Psoas muscle (tissue), 8 donors: Measurements from ENCODE around the gene LIN52. TPM values are rescaled to one million over a fixed set of nuclear protein-coding genes. Genes with fewer than 3 reads are reported as not detected.

ENCODE experiments used
- ATAC-seq, 4 donors: fragments of 200-7000 bp; cut with Tn5 transposase; one replicate each; pipeline ENCODE4 v1.9.1; 2020; ENCODE audit warnings: moderate library complexity in 3 of 4, mild to moderate bottlenecking in 2 of 4
- DNase-seq, 2 donors: peaks; one replicate each; pipeline ENCODE4 v3.0.0-alpha.2; 2020
- H3K27ac ChIP-seq: fragments of 200-600 bp; one replicate; pipeline ENCODE4 v1.8.0; 2022
- H3K27me3 ChIP-seq, 3 donors: fragments of 200-600 bp in 1 of 3; one replicate each; pipeline versions ENCODE4 v1.6.1 to v1.8.0; 2013 to 2022; ENCODE audit warnings: low read length in 2 of 3, mild to moderate bottlenecking in 2 of 3, moderate library complexity in 1 of 3; ENCODE audit not compliant: insufficient read depth in 3 of 3
- H3K36me3 ChIP-seq, 2 donors: fragments of 200-600 bp in 1 of 2; one replicate each; pipeline versions ENCODE4 v1.6.1 to v1.8.0; 2013 to 2022; ENCODE audit warnings: low read depth in 1 of 2, mild to moderate bottlenecking in 1 of 2, moderate library complexity in 1 of 2; ENCODE audit not compliant: insufficient read depth in 1 of 2
- H3K4me1 ChIP-seq: fragments of 200-600 bp; one replicate; pipeline ENCODE4 v1.8.0; 2022
- H3K4me3 ChIP-seq: fragments of 200-600 bp; one replicate; pipeline ENCODE4 v1.8.0; 2022; ENCODE audit warnings: mild to moderate bottlenecking
- H3K9me3 ChIP-seq: fragments of 200-600 bp; one replicate; pipeline ENCODE4 v1.8.0; 2022
- WGBS, 3 donors: extraction: QIAGEN DNeasy Blood & Tissue Kit; methylation state at CpG; one replicate each; pipeline versions ENCODE4 v1.1.6 to v1.1.7; 2013; 5-methylcytosine and 5-hydroxymethylcytosine counted together
- intact Hi-C, 2 donors: fragments of 100-400 bp; cut with DNase I; formaldehyde crosslinking; loops; one replicate each; pipeline versions ENCODE4 v1.11.0 to v1.14.2; 2022
- polyA plus RNA-seq, 3 donors: library from polyadenylated mRNA; stranded (reverse); fragments of 200-250 nt; gene quantifications; one replicate each; pipeline ENCODE4 v1.2.3, GENCODE V29; 2013
- total RNA-seq, 4 donors: library from RNA; stranded (reverse); fragmentation: NEBNext Ultra II Directional in 2 of 4; extraction: Animal tissue kit (Norgen Biotek cat#: 25700) in 2 of 4; gene quantifications; one replicate each; pipeline versions ENCODE4 v1.2.1 to v1.2.4, GENCODE V29; 2021 to 2023
- TF ChIP-seq, protein P1 (sequence below): fragments of 200-600 bp; IDR thresholded peaks from one replicate; pipeline ENCODE4 v1.8.0; 2022; ENCODE audit warnings: antibody characterized with exemption
- donor health status: healthy with polysubstance abuse.
- donor health status: DM: no; HTN: no; CAD: no; lungs with moderate emphysema.
- donor health status: Bipolar disorder and iron deficiency.
- donor health status: healthy.
- donor health status: DM: yes; HTN: yes; CAD: no.
- donor health status: DM: no; HTN: no; CAD: no.
- donor health status: DM: no; HTN: no; CAD: no.
- donor health status: DM: yes; HTN: yes; CAD: no.

LIN52 gene
- total and polyA plus RNA-seq, 7 donors, result 1.7 to 8.6 (median 3.5) TPM

DNA sequence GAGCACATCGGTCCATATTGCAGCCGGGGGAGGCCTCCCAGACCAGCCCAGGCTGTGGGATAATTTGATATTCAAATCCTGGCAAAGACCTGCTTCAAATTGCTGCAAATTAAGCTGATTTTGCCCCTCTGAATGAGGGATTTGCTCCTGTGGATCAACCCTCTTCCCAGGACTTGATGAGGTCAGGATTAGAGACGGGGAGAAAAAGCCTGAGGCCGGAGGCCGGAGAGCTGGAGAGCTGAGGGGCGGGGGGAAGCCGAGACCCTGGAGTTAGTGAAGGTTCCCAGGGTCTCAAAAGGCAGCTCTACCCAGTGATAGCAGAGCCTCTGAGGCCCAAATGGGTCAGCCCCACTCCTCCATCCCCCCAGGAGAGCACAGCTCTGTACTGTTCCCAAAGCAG is 137.0 kb downstream of the LIN52 start:
- H3K27me3 ChIP-seq, result peaks cover 0 to 23% (median 0%) of the 10 kb centered on the region in 3 donors
- H3K9me3 ChIP-seq, result no peaks in the 10 kb centered on the region
- ATAC-seq (no peak), DNase-seq (no peak)
- TF ChIP-seq, protein P1, sequence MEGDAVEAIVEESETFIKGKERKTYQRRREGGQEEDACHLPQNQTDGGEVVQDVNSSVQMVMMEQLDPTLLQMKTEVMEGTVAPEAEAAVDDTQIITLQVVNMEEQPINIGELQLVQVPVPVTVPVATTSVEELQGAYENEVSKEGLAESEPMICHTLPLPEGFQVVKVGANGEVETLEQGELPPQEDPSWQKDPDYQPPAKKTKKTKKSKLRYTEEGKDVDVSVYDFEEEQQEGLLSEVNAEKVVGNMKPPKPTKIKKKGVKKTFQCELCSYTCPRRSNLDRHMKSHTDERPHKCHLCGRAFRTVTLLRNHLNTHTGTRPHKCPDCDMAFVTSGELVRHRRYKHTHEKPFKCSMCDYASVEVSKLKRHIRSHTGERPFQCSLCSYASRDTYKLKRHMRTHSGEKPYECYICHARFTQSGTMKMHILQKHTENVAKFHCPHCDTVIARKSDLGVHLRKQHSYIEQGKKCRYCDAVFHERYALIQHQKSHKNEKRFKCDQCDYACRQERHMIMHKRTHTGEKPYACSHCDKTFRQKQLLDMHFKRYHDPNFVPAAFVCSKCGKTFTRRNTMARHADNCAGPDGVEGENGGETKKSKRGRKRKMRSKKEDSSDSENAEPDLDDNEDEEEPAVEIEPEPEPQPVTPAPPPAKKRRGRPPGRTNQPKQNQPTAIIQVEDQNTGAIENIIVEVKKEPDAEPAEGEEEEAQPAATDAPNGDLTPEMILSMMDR, result no peak
- H3K36me3 ChIP-seq, result no peaks in the 10 kb centered on the region
- intact Hi-C loops, result no loop called here
- H3K4me3 ChIP-seq, result no peak overlapping the region
- H3K4me1 ChIP-seq, result no peaks in the 10 kb centered on the region
- WGBS, 3 donors, result 90% methylated on average over 7 of the region's 7 CpGs
- H3K27ac ChIP-seq, result no peak overlapping the region

DNA sequence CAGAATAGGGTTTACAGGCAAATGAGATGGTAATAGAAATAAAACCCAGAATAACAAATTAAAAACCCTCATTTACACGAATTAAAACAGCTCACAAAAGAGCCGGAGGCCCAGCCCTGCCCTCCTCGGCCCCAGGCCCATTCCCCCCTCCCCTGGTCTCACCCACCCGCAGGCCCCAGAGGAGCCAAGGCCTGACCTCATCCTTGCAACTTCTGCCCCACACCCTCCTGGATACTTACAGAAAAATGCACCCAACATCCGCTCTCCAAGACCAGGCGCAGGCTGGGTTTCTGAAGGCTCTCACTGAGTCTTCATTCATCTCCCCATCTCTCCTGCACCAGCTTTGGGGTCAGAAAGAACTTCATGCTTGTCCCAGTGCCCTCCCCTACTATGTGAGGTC is 138.3 kb downstream of the LIN52 start:
- Histone ChIP-seq H3K4me3 (no peak overlapping the region), H3K9me3 (no peaks in the 10 kb centered on the region), H3K27me3 (peaks cover 0 to 20% (median 2%) of the 10 kb centered on the region in 3 donors), H3K27ac (no peak overlapping the region), H3K4me1 (no peaks in the 10 kb centered on the region), H3K36me3 (no peaks in the 10 kb centered on the region)
- 73 to 79% (median 75%) methylated on average over 6 of the region's 6 CpGs for WGBS, 3 donors
- intact Hi-C loops, result no loop called here
- DNase-seq (no peak), ATAC-seq (no peak)
- TF ChIP-seq, protein P1, result no peak

- no peak for ATAC-seq
- no peak overlapping the region for H3K27ac ChIP-seq
- intact Hi-C loops, result no loop called here
- DNase-seq, result no peak
- H3K27me3 ChIP-seq, result peaks cover 0 to 19% (median 5%) of the 10 kb centered on the region in 3 donors
- peaks cover 6% of the 10 kb centered on the region for H3K9me3 ChIP-seq
- WGBS, 3 donors, result 76 to 77% (median 77%) methylated on average over 8 of the region's 8 CpGs
- H3K4me3 ChIP-seq, result no peak overlapping the region
- H3K36me3 ChIP-seq, result no peaks in the 10 kb centered on the region
- TF ChIP-seq, protein P1, result no peak
- no peaks in the 10 kb centered on the region for H3K4me1 ChIP-seq
These were observed 147.0 kb downstream of the LIN52 start for GRCh38 chr14:74231784-74232183.

- H3K4me3 ChIP-seq, result no peak overlapping the region
- 61 to 66% (median 62%) methylated on average over 4 of the region's 4 CpGs for WGBS, 3 donors
- ATAC-seq (no peak), DNase-seq (no peak)
- H3K27ac ChIP-seq, result no peak overlapping the region
- H3K9me3 ChIP-seq, result peaks cover 6% of the 10 kb centered on the region
- intact Hi-C loops, result no loop called here
- H3K27me3 ChIP-seq, result peaks cover 0 to 51% (median 15%) of the 10 kb centered on the region in 3 donors
- peaks cover 5% of the 10 kb centered on the region for H3K4me1 ChIP-seq
- TF ChIP-seq, protein P1, result no peak
- H3K36me3 ChIP-seq, result no peaks in the 10 kb centered on the region
These were observed 150.3 kb downstream of the LIN52 start for GRCh38 chr14:74235017-74235416.

- TF ChIP-seq, protein P1, result no peak
- H3K4me3 ChIP-seq, result no peak overlapping the region
- peaks cover 23% of the 10 kb centered on the region for H3K4me1 ChIP-seq
- H3K27ac ChIP-seq, result no peak overlapping the region
- ATAC-seq, result no peak
- H3K36me3 ChIP-seq, result no peaks in the 10 kb centered on the region
- peaks cover 0 to 66% (median 33%) of the 10 kb centered on the region in 3 donors for H3K27me3 ChIP-seq
- DNase-seq, result no peak
- no peaks in the 10 kb centered on the region for H3K9me3 ChIP-seq
- intact Hi-C loops, result no loop called here
- 64 to 70% (median 68%) methylated on average over 4 of the region's 4 CpGs for WGBS, 3 donors
These were observed 152.7 kb downstream of the LIN52 start for GRCh38 chr14:74237441-74237840.
